Spleen (tissue), 7 donors: ENCODE data around the gene GVQW3.

Source experiments
- POLR2A ChIP-seq, 3 donors: fragments of 450-650 bp; IDR thresholded peaks; one replicate each; pipeline ENCODE4 v1.5.1; 2017; ENCODE audit warnings: antibody characterized with exemption in 3 of 3, mild to moderate bottlenecking in 1 of 3
- TF ChIP-seq, protein P1 (sequence below), 11 experiments: fragments of 200-600 bp in 7 of 11; fragments of 450-650 bp in 4 of 11; sonication (generic) in 4 of 11; IDR thresholded peaks in 8 of 11; conservative IDR thresholded peaks in 3 of 11; 1 replicate in 7 of 11; 2 replicates in 4 of 11; pipeline versions ENCODE4 v1.4.0 to v1.8.0; 2016 to 2021; ENCODE audit warnings: antibody characterized with exemption in 11 of 11, inconsistent platforms in 4 of 11, mild to moderate bottlenecking in 1 of 11
- donor health status: DM: no; HTN: no; CAD: no; lungs with moderate emphysema.
- donor health status: DM: no; HTN: no; CAD: no.
- donor health status: DM: no; HTN: no; CAD: no.

DNA sequence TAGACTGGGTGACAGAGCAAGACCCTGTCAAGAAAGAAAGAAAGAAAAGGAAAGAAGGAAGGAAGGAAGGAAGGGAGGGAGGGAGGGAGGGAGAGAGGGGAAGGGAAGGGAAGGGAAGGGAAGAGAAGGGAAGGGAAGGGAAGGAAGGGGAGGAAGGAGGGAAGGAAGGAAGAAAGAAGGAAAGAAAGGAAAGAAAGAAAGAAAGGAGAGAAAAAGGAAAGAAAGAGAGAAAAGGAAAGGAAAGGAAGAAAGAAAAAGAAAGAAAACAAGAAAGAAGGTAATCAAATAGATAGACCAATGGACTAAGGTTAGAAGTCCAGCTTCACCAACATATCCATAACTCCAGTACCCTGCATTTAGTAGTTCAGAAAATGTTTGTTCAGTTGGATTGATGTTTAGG lies 45.5 kb downstream of the GVQW3 start:
- TF ChIP-seq, protein P1, sequence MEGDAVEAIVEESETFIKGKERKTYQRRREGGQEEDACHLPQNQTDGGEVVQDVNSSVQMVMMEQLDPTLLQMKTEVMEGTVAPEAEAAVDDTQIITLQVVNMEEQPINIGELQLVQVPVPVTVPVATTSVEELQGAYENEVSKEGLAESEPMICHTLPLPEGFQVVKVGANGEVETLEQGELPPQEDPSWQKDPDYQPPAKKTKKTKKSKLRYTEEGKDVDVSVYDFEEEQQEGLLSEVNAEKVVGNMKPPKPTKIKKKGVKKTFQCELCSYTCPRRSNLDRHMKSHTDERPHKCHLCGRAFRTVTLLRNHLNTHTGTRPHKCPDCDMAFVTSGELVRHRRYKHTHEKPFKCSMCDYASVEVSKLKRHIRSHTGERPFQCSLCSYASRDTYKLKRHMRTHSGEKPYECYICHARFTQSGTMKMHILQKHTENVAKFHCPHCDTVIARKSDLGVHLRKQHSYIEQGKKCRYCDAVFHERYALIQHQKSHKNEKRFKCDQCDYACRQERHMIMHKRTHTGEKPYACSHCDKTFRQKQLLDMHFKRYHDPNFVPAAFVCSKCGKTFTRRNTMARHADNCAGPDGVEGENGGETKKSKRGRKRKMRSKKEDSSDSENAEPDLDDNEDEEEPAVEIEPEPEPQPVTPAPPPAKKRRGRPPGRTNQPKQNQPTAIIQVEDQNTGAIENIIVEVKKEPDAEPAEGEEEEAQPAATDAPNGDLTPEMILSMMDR (IDR thresholded peaks at IDR 0.05 in 8 of 11, conservative IDR thresholded peaks at IDR 0.05 in 3 of 11), result no peak
- no peak for TF ChIP-seq POLR2A (IDR thresholded peaks at IDR 0.05)
